SK-N-MC (cell line): Measurements from ENCODE around the gene CRYGB.
"Not testable (repeated sequence)": the region's sequence is repeated elsewhere in the genome, so short reads cannot be mapped to it uniquely, and the experiment has no call there.

Experiments used
- DNase-seq: peaks from one replicate; pipeline ENCODE4 v3.0.0-alpha.2; 2011; ENCODE audit warnings: low read depth, low spot score
- H3K27ac ChIP-seq: fragments of 200-600 bp; sonication (generic); 2 replicates; pipeline ENCODE4 v1.5.1; 2016; ENCODE audit warnings: mixed run types
- H3K36me3 ChIP-seq: fragments of 200-600 bp; sonication (generic); 2 replicates; pipeline ENCODE4 v1.6.1; 2017; ENCODE audit warnings: antibody characterized with exemption, low read length, mixed read lengths; ENCODE audit not compliant: insufficient read depth
- H3K4me3 ChIP-seq: fragments of 200-600 bp; sonication (generic); 2 replicates; pipeline ENCODE4 v1.5.1; 2016
- H3K9ac ChIP-seq: fragments of 200-600 bp; sonication (generic); 2 replicates; pipeline ENCODE4 v1.8.0; 2017; ENCODE audit warnings: mixed run types, mixed read lengths; ENCODE audit not compliant: insufficient read length
- H3K9me3 ChIP-seq: fragments of 200-600 bp; sonication (generic); 2 replicates; pipeline ENCODE4 v1.6.1; 2017; ENCODE audit warnings: low read depth, mild to moderate bottlenecking, antibody characterized with exemption, low read length, moderate library complexity, mixed read lengths
- EZH2 ChIP-seq: fragments of 200-600 bp; sonication (generic); IDR thresholded peaks from one replicate; pipeline ENCODE4 v1.6.1; 2017; ENCODE audit warnings: antibody characterized with exemption
- FOXP2 ChIP-seq: optimal IDR thresholded peaks from 2 replicates; pipeline ENCODE3; 2011; ENCODE audit warnings: mild to moderate bottlenecking, moderate library complexity; ENCODE audit not compliant: insufficient read depth; ENCODE audit errors: extremely low read length, control extremely low read depth
- POLR2AphosphoS5 ChIP-seq: IDR thresholded peaks from 2 replicates; pipeline ENCODE4 v1.6.1; 2012; ENCODE audit warnings: mild to moderate bottlenecking, low read depth, low read length, borderline replicate concordance

The CRYGB gene

GRCh38 chr2:208128136-208128535 lies 17.8 kb downstream of the CRYGB start:
- Histone ChIP-seq H3K4me3 (no peak overlapping the region), H3K36me3 (no peaks in the 10 kb centered on the region), H3K9ac (no peak overlapping the region), H3K27ac (no peak overlapping the region), H3K9me3 (no peaks in the 10 kb centered on the region)
- no peak for TF ChIP-seq FOXP2
- TF ChIP-seq EZH2 = no peak
- TF ChIP-seq POLR2AphosphoS5 = no peak
- no peak for DNase-seq

DNA sequence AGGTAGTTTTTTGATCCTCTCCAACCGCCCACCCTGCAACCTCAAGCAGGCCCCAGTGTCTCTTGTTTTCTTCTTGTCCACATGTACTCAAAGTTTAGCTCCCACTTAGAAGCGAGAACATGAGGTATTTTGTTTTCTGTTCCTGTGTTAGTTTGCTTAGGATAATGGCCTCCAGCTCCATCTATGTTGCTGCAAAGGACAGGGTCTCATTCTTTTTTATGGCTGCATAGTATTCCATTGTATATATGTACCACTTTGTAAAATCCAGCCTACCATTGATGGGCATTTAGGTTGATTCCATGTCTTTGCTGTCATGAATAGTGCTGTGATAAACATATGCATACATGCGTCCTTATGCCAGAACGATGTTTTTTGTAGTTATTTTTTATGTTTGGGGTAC lies 18.9 kb downstream of the CRYGB start:
- no peak for TF ChIP-seq EZH2
- TF ChIP-seq POLR2AphosphoS5 = no peak
- TF ChIP-seq FOXP2 = no peak
- no peak overlapping the region for H3K9ac ChIP-seq
- H3K4me3 ChIP-seq = no peak overlapping the region
- no peak for DNase-seq
- no peaks in the 10 kb centered on the region for H3K36me3 ChIP-seq
- no peaks in the 10 kb centered on the region for H3K9me3 ChIP-seq
- H3K27ac ChIP-seq = no peak overlapping the region

- Histone ChIP-seq H3K36me3 (no peaks in the 10 kb centered on the region), H3K4me3 (no peak overlapping the region), H3K9me3 (no peaks in the 10 kb centered on the region), H3K9ac (no peak overlapping the region), H3K27ac (no peak overlapping the region)
- no peak for DNase-seq
- TF ChIP-seq EZH2 = no peak
- TF ChIP-seq POLR2AphosphoS5 = no peak
- TF ChIP-seq FOXP2 = no peak
Measured at GRCh38 chr2:208125251-208125650, 20.7 kb downstream of the CRYGB start.

DNA sequence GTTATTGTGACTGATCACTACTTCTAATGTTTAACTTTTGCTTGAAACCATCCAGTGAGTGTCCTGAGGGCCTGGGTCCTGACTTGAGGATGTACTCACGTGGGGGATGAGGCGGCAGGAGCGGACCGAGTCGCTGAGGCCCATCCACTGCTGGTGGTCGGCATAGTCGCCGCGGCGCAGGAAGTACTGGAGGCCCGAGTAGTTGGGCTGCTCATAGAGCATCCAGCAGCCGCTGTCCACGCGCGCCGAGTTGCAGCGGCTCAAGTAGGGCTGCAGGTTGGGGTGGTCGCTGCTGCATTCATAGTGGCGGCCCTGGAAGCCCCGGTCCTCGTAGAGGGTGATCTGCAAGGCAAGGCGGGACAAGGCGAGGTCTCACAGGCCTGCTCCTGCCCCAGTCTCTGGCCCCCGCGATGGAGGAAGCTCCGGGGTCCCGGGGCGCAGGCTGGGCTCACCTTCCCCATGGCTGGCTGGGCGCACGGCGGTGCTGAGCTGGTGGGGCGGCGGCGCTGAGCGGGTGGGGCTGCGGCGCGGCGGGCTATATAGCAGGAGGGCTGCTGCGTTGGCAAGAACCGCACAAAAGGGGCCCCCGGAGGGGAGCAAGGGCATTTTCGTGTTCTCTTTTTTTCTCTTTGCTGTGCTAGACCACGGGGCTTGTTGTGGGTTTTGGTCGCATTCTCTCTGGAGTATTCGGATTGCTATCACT lies 21.8 kb downstream of the CRYGB start, which contains the start of gene CRYGD:
Gene CRYGD (minus strand): TSS at position 512 of the 703 bp plus-strand sequence. CDS start 51 bp downstream, at position 461.
- not testable (repeated sequence) for H3K27ac ChIP-seq, H3K36me3 ChIP-seq, H3K9me3 ChIP-seq, H3K9ac ChIP-seq, H3K4me3 ChIP-seq, DNase-seq

DNA sequence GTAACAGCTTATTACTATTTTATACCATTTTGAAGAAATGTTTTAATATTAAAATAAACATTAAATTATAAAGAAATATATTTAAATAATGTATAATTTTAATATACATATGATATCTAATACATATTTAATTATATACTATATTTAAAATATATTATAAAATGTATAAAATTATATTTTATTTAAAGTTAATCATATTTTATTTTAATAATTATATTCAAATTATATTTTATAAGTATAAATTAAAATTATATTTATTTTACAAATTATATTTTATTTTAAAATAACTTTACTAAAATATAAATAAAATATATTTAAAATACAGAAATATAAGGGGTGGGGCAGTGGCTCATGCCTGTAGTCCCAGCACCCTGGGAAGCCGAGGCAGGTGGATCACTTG lies 23.7 kb downstream of the CRYGB start:
- TF ChIP-seq POLR2AphosphoS5 (no peak), FOXP2 (no peak), EZH2 (no peak)
- no peak overlapping the region for H3K27ac ChIP-seq

DNA sequence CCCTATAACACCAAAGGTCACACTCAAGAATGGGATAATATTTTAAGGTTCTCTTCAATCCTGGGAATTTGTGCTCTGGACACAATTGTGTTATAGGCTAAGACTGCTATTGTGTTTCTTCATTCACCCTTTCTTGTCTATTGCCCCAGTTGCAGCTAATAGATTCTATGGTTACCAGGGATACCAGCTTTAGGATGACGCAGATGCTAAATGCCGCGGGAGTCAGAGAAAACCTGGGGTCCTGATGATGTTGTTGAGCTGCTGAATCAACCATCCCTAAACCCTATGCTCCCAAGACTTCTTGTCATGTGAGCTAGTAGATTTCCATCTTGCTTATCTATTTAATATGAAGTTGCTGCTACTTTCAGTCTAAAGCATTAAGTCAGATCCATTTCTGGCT lies 27.0 kb downstream of the CRYGB start:
- TF ChIP-seq EZH2 (no peak), POLR2AphosphoS5 (no peak), FOXP2 (no peak)
- no peak overlapping the region for H3K9ac ChIP-seq
- H3K9me3 ChIP-seq = no peaks in the 10 kb centered on the region
- no peaks in the 10 kb centered on the region for H3K36me3 ChIP-seq
- no peak overlapping the region for H3K4me3 ChIP-seq
- no peak overlapping the region for H3K27ac ChIP-seq
- DNase-seq = no peak

More for the DNA sequence above, 23.7 kb downstream of the CRYGB start:
- Histone ChIP-seq H3K9me3 (no peaks in the 10 kb centered on the region), H3K9ac (no peak overlapping the region), H3K4me3 (no peak overlapping the region), H3K36me3 (no peaks in the 10 kb centered on the region)
- no peak for DNase-seq

- H3K4me3 ChIP-seq, H3K27ac ChIP-seq, H3K36me3 ChIP-seq, H3K9me3 ChIP-seq, H3K9ac ChIP-seq, DNase-seq: not testable (repeated sequence)
Measured at GRCh38 chr2:208117390-208117789, 28.6 kb downstream of the CRYGB start.

GRCh38 chr2:208112969-208113368 lies 33.0 kb downstream of the CRYGB start:
- Histone ChIP-seq H3K27ac (no peak overlapping the region), H3K4me3 (no peak overlapping the region), H3K36me3 (no peaks in the 10 kb centered on the region), H3K9ac (no peak overlapping the region), H3K9me3 (no peaks in the 10 kb centered on the region)
- no peak for DNase-seq
- TF ChIP-seq EZH2 (no peak), FOXP2 (no peak), POLR2AphosphoS5 (no peak)

DNA sequence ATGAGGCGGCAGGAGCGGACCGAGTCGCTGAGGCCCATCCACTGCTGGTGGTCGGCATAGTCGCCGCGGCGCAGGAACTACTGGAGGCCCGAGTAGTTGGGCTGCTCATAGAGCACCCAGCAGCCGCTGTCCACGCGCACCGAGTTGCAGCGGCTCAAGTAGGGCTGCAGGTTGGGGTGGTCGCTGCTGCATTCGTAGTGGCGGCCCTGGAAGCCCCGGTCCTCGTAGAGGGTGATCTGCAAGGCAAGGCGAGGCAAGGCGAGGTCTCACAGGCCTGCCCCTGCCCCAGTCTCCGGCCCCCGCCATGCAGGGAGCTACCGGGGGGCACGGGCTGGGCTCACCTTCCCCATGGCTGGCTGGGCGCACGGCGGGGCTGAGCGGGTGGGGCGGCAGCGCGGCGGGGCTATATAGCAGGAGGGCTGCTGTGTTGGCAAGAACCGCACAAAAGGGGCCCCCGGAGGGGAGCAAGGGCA lies 33.6 kb downstream of the CRYGB start:
- not testable (repeated sequence) for H3K36me3 ChIP-seq, DNase-seq, H3K4me3 ChIP-seq, H3K27ac ChIP-seq, H3K9ac ChIP-seq, H3K9me3 ChIP-seq
